ENCODE results near the gene NF1.

DNA sequence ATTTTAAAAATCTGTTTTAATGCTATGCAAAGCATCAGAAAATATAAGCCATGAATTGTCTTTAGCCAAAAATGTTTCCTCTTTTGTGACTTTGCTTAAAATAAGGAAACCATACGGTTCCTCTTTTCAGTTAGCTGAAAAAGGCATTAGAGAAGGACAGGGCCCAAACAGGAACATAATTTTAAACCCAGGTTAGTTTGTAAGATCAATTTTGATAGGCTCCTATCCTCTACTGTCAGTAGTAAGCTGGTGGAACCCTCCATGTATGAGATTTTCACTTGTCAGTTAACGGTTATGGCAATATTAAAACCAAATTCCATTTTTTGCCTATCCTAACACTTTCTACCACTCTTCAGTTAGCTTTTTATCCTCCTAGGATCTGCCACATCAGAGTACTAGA, 214.8 kb downstream of the NF1 start:
- TF ChIP-seq POLR2A (IDR thresholded peaks at IDR 0.05) (no peak), EP300 (IDR thresholded peaks at IDR 0.05) (no peak), POLR2AphosphoS5 (IDR thresholded peaks at IDR 0.05) (no peak)
- TF ChIP-seq, protein P1, sequence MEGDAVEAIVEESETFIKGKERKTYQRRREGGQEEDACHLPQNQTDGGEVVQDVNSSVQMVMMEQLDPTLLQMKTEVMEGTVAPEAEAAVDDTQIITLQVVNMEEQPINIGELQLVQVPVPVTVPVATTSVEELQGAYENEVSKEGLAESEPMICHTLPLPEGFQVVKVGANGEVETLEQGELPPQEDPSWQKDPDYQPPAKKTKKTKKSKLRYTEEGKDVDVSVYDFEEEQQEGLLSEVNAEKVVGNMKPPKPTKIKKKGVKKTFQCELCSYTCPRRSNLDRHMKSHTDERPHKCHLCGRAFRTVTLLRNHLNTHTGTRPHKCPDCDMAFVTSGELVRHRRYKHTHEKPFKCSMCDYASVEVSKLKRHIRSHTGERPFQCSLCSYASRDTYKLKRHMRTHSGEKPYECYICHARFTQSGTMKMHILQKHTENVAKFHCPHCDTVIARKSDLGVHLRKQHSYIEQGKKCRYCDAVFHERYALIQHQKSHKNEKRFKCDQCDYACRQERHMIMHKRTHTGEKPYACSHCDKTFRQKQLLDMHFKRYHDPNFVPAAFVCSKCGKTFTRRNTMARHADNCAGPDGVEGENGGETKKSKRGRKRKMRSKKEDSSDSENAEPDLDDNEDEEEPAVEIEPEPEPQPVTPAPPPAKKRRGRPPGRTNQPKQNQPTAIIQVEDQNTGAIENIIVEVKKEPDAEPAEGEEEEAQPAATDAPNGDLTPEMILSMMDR (IDR thresholded peaks at IDR 0.05) = no peak

Data from sigmoid colon (tissue), 4 donors.